ENCODE results near the gene PDE7B. TPM values are rescaled to one million over a fixed set of nuclear protein-coding genes. Genes with fewer than 3 reads are reported as not detected.

The PDE7B gene
- total and polyA plus RNA-seq, 2 of the 8 experiments (the other 6 are each of a cell fraction or from before 2014, with no cell fraction given) = not detected

- Histone ChIP-seq H2BK5ac (ENCODE audit: low read depth, low read length) (no peak overlapping the region), H3K23ac (ENCODE audit: insufficient read length) (no peak overlapping the region), H3K36me3 (ENCODE audit: control insufficient read depth in 2 of 4, insufficient read depth in 4 of 4, low read length in 3 of 4) (no peaks in the 10 kb centered on the region), H3K14ac (ENCODE audit: insufficient read length) (no peak overlapping the region), H3K18ac (ENCODE audit: extremely low read depth, low read length) (no peak overlapping the region), H2BK12ac (ENCODE audit: low read depth, low read length) (no peak overlapping the region), H3K4me3 (ENCODE audit: extremely low read depth in 1 of 4, insufficient read depth in 2 of 4, low read depth in 3 of 4, low read length in 4 of 4) (no peak overlapping the region), H3K9ac (replicated peaks in 1 of 4; ENCODE audit: extremely low read depth in 1 of 4, low read depth in 3 of 4, low read length in 3 of 4) (no peak overlapping the region), H4K5ac (ENCODE audit: insufficient read length, low read depth, low read length) (no peak overlapping the region), H2BK120ac (replicated peaks; ENCODE audit: low read depth, low read length) (no peak overlapping the region), H3K23me2 (ENCODE audit: low read depth, low read length) (no peaks in the 10 kb centered on the region), H3K4me1 (replicated peaks in 1 of 4; ENCODE audit: control insufficient read depth in 3 of 4, insufficient read depth in 4 of 4, low read length in 3 of 4) (no peaks in the 10 kb centered on the region), H2BK15ac (ENCODE audit: low read length) (no peak overlapping the region), H3K56ac (replicated peaks; ENCODE audit: insufficient read length, low read depth, low read length) (no peak overlapping the region), H2AK5ac (ENCODE audit: low read depth, low read length) (no peak overlapping the region), H3K4ac (replicated peaks; ENCODE audit: insufficient read length, low read depth, low read length) (no peak overlapping the region), H2AFZ (ENCODE audit: low read length) (no peak overlapping the region; the same call in 1 of the 2 replicates), H4K8ac (ENCODE audit: extremely low read depth, insufficient read depth, low read length) (no peak overlapping the region), H3K9me3 (ENCODE audit: insufficient read depth in 2 of 2, low read depth in 1 of 2, low read length in 1 of 2) (no peaks in the 10 kb centered on the region), H3K79me1 (ENCODE audit: low read depth, low read length) (no peaks in the 10 kb centered on the region), H3K27ac (ENCODE audit: low read depth, low read length) (no peak overlapping the region), H3K79me2 (ENCODE audit: control insufficient read depth in 1 of 2, insufficient read depth in 2 of 2, low read length in 2 of 2) (no peaks in the 10 kb centered on the region), H4K20me1 (replicated peaks in 1 of 2; ENCODE audit: control insufficient read depth in 1 of 2, insufficient read depth in 2 of 2, low read length in 2 of 2) (no peaks in the 10 kb centered on the region), H3K4me2 (ENCODE audit: insufficient read depth in 1 of 2, low read depth in 2 of 2, low read length in 2 of 2) (no peak overlapping the region), H3K27me3 (replicated peaks in 1 of 4; ENCODE audit: control insufficient read depth in 3 of 4, extremely low read depth in 1 of 4, insufficient read depth in 3 of 4, low read length in 3 of 4) (no peaks in the 10 kb centered on the region), H2BK20ac (ENCODE audit: low read length) (no peak overlapping the region), H4K91ac (replicated peaks; ENCODE audit: insufficient read length, low read length) (no peak overlapping the region)
- POLR2A ChIA-PET (ENCODE audit: partially characterized antibody) = no interaction called here
- FAIRE-seq (no peak), DNase-seq (ENCODE audit: low read depth in 1 of 2, low spot score in 2 of 2) (no peak)
- TF ChIP-seq GABPA (IDR thresholded peaks at IDR 0.05; ENCODE audit: borderline replicate concordance, insufficient read depth, low read length) = no peak
- CTCF ChIA-PET (ENCODE audit: partially characterized antibody) = interaction anchor here (0.9 to 2.7 kb wide), 3 partner anchors 14 to 127 kb away, joined by 3 to 7 read pairs (median 6); no protein-coding TSS in a partner anchor
- WGBS, 2 experiments (ENCODE audit: extremely low coverage in 1 of 2, insufficient coverage in 1 of 2, insufficient read length in 1 of 2, insufficient replicate concordance in 2 of 2, low coverage in 1 of 2, low lambda C conversion rate in 2 of 2, missing lambda C conversion rate in 1 of 2) = 91% methylated on average over 4 of the region's 4 CpGs; no CpG with 5 or more reads in 1 of the 2 experiments
Observed at GRCh38 chr6:135869857-135870256, 18.4 kb downstream of the PDE7B start.

Measured in H1 (cell line).